ENCODE results near the gene HSPA1B. TPM values are rescaled to one million over a fixed set of nuclear protein-coding genes. Genes with fewer than 3 reads are reported as not detected.
"Not testable (repeated sequence)": the region's sequence is repeated elsewhere in the genome, so short reads cannot be mapped to it uniquely, and the experiment has no call there.

The HSPA1B gene
- total RNA-seq, 1 experiment from 2014 or later, result 85.1 TPM

DNA sequence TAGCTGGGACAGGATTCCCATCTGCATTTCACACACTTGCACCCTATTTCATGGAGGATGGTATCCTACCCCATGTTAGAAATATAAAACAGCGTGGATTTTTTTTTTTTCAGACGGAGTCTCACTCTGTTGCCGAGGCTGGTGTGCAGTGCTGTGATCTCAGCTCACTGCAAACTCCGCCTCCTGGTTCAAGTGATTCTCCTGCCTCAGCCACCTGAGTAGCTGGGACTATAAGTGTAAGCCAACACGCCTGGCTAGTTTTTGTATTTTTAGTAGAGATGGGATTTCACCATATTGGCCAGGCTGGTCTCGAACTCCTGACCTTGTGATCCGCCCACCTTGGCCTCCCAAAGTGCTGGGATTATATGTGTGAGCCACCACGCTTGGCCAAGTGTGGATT is 30.2 kb downstream of the HSPA1B start:
- H3K23me2 ChIP-seq (ENCODE audit: insufficient read length, low read depth, low read length, poor library complexity, severe bottlenecking); H3K4me2 ChIP-seq (ENCODE audit: insufficient read depth, insufficient read length, low read length); H2AFZ ChIP-seq (ENCODE audit: low read length); H3K4me3 Mint-ChIP-seq; H2AK5ac ChIP-seq (ENCODE audit: insufficient read length, low read length); H3K27me3 ChIP-seq (ENCODE audit: insufficient read depth, low read length); H3T11ph ChIP-seq (ENCODE audit: low read length); H2BK120ac ChIP-seq (ENCODE audit: low read depth, low read length, poor library complexity, severe bottlenecking); H3K4me1 ChIP-seq (ENCODE audit: insufficient read depth, low read length); H3K18ac ChIP-seq (ENCODE audit: insufficient read length, low read depth, low read length); H2BK5ac ChIP-seq (ENCODE audit: insufficient read length, low read length); H2BK12ac ChIP-seq (ENCODE audit: insufficient read length, low read depth, low read length); H3K79me2 ChIP-seq (ENCODE audit: insufficient read depth, low read length); H3K27ac Mint-ChIP-seq; H3K9me3 Mint-ChIP-seq; H3K4me1 Mint-ChIP-seq; H4K5ac ChIP-seq (ENCODE audit: insufficient read length, low read depth, low read length); H3K23ac ChIP-seq (ENCODE audit: insufficient read length, low read depth, low read length); H3K4ac ChIP-seq (ENCODE audit: low read depth, low read length); H3K14ac ChIP-seq (ENCODE audit: insufficient read depth, low read length); H3K79me1 ChIP-seq (ENCODE audit: insufficient read depth, low read depth, low read length, poor library complexity, severe bottlenecking); H3K27me3 Mint-ChIP-seq (ENCODE audit: low read depth); H2BK15ac ChIP-seq (ENCODE audit: low read depth, low read length); DNase-seq; H3K27ac ChIP-seq (ENCODE audit: insufficient read length, low read depth, low read length); H2BK20ac ChIP-seq (ENCODE audit: low read depth, low read length, poor library complexity, severe bottlenecking); H3K9ac ChIP-seq (ENCODE audit: extremely low read depth, insufficient read length, low read length); H4K20me1 ChIP-seq (ENCODE audit: control insufficient read depth, insufficient read depth, insufficient read length); H4K91ac ChIP-seq (ENCODE audit: insufficient read length, low read depth, low read length); H4K8ac ChIP-seq (replicated peaks; ENCODE audit: insufficient read length, low read depth, low read length); H3K56ac ChIP-seq (ENCODE audit: insufficient read length, low read depth, low read length); H3K9me3 ChIP-seq (ENCODE audit: control insufficient read depth, low read depth, low read length): not testable (repeated sequence)
- no CpG with 5 or more reads among the region's 8 CpGs for WGBS (ENCODE audit: extremely low coverage, insufficient read length, low lambda C conversion rate)
- H3K36me3 Mint-ChIP-seq (ENCODE audit: insufficient read depth in 1 of 3, low read depth in 3 of 3), result peaks cover 14 to 39% (median 25%) of the 10 kb centered on the region in 3 experiments; a peak in 6 of 7 replicates

Measured in H9 (cell line).